HFFc6 (cell line): ENCODE measurements around the gene MAB21L1. TPM values are rescaled to one million over a fixed set of nuclear protein-coding genes. Genes with fewer than 3 reads are reported as not detected.

Experiments
- DNase-seq: peaks from one replicate; pipeline ENCODE4 v3.0.0-alpha.2; 2018
- H3K27ac Mint-ChIP-seq: 2 replicates; pipeline ENCODE4 v1.8.0; 2020; ENCODE audit warnings: mild to moderate bottlenecking, mixed read lengths
- H3K27me3 Mint-ChIP-seq: 2 replicates; pipeline ENCODE4 v1.8.0; 2021; ENCODE audit warnings: mild to moderate bottlenecking, moderate library complexity, mixed read lengths; ENCODE audit not compliant: insufficient read depth
- H3K36me3 Mint-ChIP-seq: 2 replicates; pipeline ENCODE4 v1.8.0; 2021; ENCODE audit warnings: low read depth, mixed read lengths
- H3K4me1 Mint-ChIP-seq: 2 replicates; pipeline ENCODE4 v1.8.0; 2020; ENCODE audit warnings: low read depth, mixed read lengths
- H3K4me3 Mint-ChIP-seq: 2 replicates; pipeline ENCODE4 v1.8.0; 2020; ENCODE audit warnings: mild to moderate bottlenecking, moderate library complexity, mixed read lengths
- H3K9me3 Mint-ChIP-seq: 2 replicates; pipeline ENCODE4 v1.8.0; 2020; ENCODE audit warnings: mild to moderate bottlenecking, mixed read lengths
- total RNA-seq, 6 experiments: library from RNA; stranded (reverse); fragmentation: NEBNext Ultra II Directional; extraction: Animal tissue kit (Norgen Biotek cat#: 25700); gene quantifications; 2 replicates in 1 of 6; 3 replicates in 5 of 6; pipeline ENCODE4 v1.2.3, GENCODE V29; 2021
- TF ChIP-seq, protein P1 (sequence below): fragments of 200-600 bp; sonication (generic); IDR thresholded peaks from 2 replicates; pipeline ENCODE4 v1.5.0; 2021; ENCODE audit warnings: antibody characterized with exemption, mild to moderate bottlenecking

The MAB21L1 gene
- total RNA-seq, 6 experiments from 2014 or later = 40.1 to 49.0 (median 44.8) TPM

DNA sequence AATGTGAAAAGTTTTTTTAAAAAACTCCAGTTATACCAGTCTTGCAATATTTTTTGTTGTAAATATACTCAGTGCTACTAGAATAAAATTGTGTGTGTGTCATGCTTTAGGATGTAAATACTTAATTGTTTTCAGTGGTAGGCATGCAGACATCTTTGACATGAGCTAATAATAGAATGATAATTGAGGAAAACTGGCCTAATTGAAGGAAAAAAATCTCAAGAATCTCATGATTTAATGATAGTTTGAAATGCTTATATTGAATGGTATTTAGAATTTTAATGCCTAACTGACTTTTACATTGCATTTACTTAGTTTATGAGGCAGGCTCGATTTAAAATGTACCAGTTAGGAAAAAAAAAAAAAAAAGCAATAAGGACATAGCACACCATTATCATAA is 3.2 kb upstream of the MAB21L1 start:
- peak overlapping the region; percentile 95 for H3K27ac Mint-ChIP-seq
- peaks cover 13% of the 10 kb centered on the region for H3K27me3 Mint-ChIP-seq
- H3K4me3 Mint-ChIP-seq = peak overlapping the region; percentile 92
- peaks cover 35% of the 10 kb centered on the region for H3K36me3 Mint-ChIP-seq
- peaks cover 8% of the 10 kb centered on the region for H3K9me3 Mint-ChIP-seq
- H3K4me1 Mint-ChIP-seq = peaks cover 62% of the 10 kb centered on the region
- peak; percentile 46 for DNase-seq
- TF ChIP-seq, protein P1, sequence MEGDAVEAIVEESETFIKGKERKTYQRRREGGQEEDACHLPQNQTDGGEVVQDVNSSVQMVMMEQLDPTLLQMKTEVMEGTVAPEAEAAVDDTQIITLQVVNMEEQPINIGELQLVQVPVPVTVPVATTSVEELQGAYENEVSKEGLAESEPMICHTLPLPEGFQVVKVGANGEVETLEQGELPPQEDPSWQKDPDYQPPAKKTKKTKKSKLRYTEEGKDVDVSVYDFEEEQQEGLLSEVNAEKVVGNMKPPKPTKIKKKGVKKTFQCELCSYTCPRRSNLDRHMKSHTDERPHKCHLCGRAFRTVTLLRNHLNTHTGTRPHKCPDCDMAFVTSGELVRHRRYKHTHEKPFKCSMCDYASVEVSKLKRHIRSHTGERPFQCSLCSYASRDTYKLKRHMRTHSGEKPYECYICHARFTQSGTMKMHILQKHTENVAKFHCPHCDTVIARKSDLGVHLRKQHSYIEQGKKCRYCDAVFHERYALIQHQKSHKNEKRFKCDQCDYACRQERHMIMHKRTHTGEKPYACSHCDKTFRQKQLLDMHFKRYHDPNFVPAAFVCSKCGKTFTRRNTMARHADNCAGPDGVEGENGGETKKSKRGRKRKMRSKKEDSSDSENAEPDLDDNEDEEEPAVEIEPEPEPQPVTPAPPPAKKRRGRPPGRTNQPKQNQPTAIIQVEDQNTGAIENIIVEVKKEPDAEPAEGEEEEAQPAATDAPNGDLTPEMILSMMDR = no peak

DNA sequence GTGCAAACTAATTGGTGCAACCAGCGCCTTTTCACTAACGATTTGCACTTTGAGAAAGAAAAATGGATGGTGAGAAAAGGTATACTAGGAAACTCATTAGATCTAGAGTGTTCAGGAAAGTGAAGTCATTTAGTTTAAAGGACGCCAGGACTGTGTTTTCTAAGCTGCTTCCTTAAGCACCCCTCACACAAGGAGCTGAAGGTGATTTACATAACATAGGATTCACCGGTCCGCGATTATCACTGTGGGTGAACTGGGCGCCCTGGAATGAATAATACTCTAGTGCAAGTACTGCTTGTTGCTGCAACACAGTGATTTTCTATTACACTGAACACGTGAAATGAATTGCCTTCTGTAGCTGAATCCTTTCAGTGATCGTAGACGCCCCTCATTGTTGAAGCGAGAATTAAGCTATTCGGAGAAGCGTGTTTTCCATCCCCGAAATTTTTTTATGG is 2.6 kb upstream of the MAB21L1 start:
- peaks cover 8% of the 10 kb centered on the region for H3K9me3 Mint-ChIP-seq
- H3K4me3 Mint-ChIP-seq = peak overlapping the region; percentile 92
- TF ChIP-seq, protein P1 = no peak
- DNase-seq = no peak
- peaks cover 15% of the 10 kb centered on the region for H3K27me3 Mint-ChIP-seq
- peaks cover 56% of the 10 kb centered on the region for H3K4me1 Mint-ChIP-seq
- H3K36me3 Mint-ChIP-seq = peaks cover 40% of the 10 kb centered on the region
- peak overlapping the region; percentile 95 for H3K27ac Mint-ChIP-seq

DNA sequence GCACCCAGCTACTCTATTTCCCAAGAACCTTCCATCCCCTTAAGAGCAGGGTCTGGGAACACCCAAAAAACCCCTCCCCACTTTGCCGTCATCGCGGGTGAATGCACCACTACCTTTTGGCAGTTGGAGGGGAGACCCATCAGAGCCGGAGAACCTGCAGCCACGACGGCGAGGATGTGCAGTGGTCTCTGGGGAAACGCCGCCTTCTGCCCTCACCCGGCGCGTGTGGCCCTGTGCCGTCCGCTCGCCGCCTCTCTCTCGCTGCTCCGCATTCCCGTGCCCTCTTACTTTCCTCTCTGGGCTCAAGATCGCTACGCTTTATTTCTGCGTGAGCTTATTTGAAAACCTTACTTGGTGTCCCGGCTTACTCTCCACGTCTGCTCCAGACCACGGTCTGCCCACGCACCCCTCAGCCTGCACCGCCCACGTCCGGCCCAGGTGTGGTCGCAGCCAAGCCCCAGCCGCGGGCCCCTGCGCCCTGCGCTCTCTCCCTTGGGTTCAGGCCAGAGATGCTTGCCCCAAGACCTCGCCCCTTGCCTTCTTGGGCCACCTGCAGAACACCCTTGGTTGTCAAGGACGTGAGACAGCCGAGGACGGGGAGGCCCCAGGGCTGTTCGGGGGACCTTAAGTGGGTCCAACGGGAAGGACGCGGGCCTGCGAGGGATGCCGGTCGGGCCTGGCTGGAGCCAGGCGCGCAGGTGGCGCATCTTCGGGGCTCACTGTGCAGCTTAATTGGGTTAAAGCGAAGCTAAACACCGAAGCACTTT is 2.0 kb upstream of the MAB21L1 start:
- H3K4me1 Mint-ChIP-seq = peaks cover 50% of the 10 kb centered on the region
- peak overlapping the region; percentile 95 for H3K27ac Mint-ChIP-seq
- TF ChIP-seq, protein P1 = no peak
- peaks cover 46% of the 10 kb centered on the region for H3K36me3 Mint-ChIP-seq
- peaks cover 8% of the 10 kb centered on the region for H3K9me3 Mint-ChIP-seq
- H3K27me3 Mint-ChIP-seq = peaks cover 15% of the 10 kb centered on the region
- H3K4me3 Mint-ChIP-seq = peak overlapping the region; percentile 92
- DNase-seq = no peak

DNA sequence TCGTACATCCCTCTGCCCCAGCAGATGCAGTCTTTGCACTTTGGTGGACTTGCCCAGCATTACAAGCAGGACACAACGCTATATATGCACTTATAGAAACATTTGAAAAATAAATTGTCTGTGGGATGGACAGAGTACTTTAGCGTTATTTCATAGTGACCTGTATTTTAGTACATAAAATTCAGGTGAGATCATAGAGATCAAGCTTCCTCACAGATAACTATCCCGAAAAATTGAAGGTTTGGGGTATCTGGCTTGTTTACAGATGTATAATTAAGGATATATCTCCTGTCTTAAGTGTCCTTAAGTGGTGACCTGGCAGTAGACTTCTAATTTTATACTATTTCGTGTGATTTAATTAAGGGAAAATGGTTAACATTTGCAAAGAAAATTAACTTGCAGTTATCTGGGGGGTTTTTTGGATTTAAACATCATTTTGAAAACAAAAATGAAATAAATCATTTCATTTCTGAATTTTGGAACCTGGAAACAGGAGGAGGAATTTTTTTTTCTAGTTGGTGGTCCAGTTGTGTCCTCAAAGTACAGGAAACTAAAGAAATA is 977 bp upstream of the MAB21L1 start:
- peak overlapping the region; percentile 92 for H3K4me3 Mint-ChIP-seq

DNA sequence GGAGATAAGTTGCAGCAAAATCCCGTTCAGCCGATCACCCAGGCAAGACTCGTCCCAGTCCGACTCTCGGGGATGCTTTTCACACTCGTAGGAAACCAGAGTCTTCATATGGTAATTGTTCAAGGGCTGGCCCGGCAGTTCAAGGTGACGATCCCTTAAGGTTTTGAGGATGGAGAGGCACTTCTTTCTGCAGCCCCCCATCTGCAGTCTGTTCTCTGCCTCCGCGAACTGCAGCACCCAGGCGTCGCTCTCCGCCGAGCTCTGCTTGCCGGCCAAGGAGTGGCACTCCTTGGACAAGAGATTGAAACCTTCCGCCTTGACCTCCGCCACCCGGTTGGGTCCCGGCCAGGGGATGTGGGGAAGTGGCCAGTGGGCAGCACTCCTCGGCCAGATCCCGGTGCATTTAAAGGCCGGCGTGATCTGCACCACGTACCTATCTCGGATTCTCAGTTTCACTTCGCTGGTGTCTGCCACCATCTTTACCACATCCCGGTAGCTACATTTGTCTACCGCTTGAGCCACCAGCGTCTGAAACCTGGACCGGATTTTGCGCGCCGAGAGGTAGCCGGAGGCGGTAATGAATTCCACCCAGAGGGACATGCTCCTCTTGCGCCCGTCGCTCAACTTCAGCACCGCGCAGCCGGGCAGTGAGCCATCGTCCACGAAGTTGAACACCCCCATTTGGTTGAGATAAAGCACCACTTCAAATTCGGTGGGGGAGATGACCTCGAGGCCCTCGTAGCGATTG is 1.1 kb downstream of the MAB21L1 start:
- peaks cover 34% of the 10 kb centered on the region for H3K4me1 Mint-ChIP-seq
- peak overlapping the region; percentile 92 for H3K4me3 Mint-ChIP-seq
- TF ChIP-seq, protein P1 = no peak
- peak; percentile 59 for DNase-seq
- peaks cover 15% of the 10 kb centered on the region for H3K27me3 Mint-ChIP-seq
- peaks cover 68% of the 10 kb centered on the region for H3K36me3 Mint-ChIP-seq
- H3K27ac Mint-ChIP-seq = peak overlapping the region; percentile 95
- H3K9me3 Mint-ChIP-seq = peaks cover 8% of the 10 kb centered on the region

More for the DNA sequence above, 977 bp upstream of the MAB21L1 start:
- TF ChIP-seq, protein P1 = no peak
- DNase-seq = no peak
- Mint-ChIP-seq H3K36me3 (peaks cover 56% of the 10 kb centered on the region), H3K4me1 (peaks cover 47% of the 10 kb centered on the region), H3K9me3 (peaks cover 8% of the 10 kb centered on the region), H3K27ac (peak overlapping the region; percentile 95), H3K27me3 (peaks cover 15% of the 10 kb centered on the region)
